Naive thymus-derived CD8-positive, alpha-beta T cell (primary cell): ENCODE results near the gene LRP2. TPM values are rescaled to one million over a fixed set of nuclear protein-coding genes. Genes with fewer than 3 reads are reported as not detected.
"Not testable (repeated sequence)": the region's sequence is repeated elsewhere in the genome, so short reads cannot be mapped to it uniquely, and the experiment has no call there.

Source experiments
- ATAC-seq, 2 donors: fragments of 150-1000 bp; cut with Tn5 transposase in 1 of 2; sonication (Bioruptor Pico), chemical (Tn5 transposase) in 1 of 2; 1 replicate in 1 of 2; 2 replicates in 1 of 2; pipeline ENCODE4 v1.10.0; 2021; ENCODE audit warnings: mild to moderate bottlenecking in 2 of 2, moderate library complexity in 2 of 2
- POLR2A ChIA-PET: fragments of 350-600 bp; sonication (Branson Sonifier 250); formaldehyde crosslinking; loops from one replicate; lab custom pipeline; 2021; ENCODE audit warnings: antibody characterized with exemption; lab: Charles Lee
- DNase-seq, 10 donors: peaks; one replicate each; pipeline versions ENCODE4 v3.0.0 to v3.0.0-alpha.2; 2020 to 2022
- H3K27ac Mint-ChIP-seq, 10 donors: one replicate each; pipeline ENCODE4 v1.8.0; 2020 to 2022; ENCODE audit warnings: mild to moderate bottlenecking in 10 of 10, mixed read lengths in 10 of 10, moderate library complexity in 4 of 10, inconsistent platforms in 1 of 10
- H3K27me3 Mint-ChIP-seq, 5 donors: one replicate each; pipeline ENCODE4 v1.8.0; 2021 to 2022; ENCODE audit warnings: mixed read lengths in 5 of 5
- H3K36me3 Mint-ChIP-seq, 3 donors: one replicate each; pipeline ENCODE4 v1.8.0; 2020 to 2022; ENCODE audit warnings: mixed read lengths in 3 of 3, mild to moderate bottlenecking in 2 of 3, inconsistent platforms in 1 of 3
- H3K4me1 Mint-ChIP-seq, 4 donors: one replicate each; pipeline ENCODE4 v1.8.0; 2021 to 2022; ENCODE audit warnings: mixed read lengths in 4 of 4
- H3K4me3 Mint-ChIP-seq, 10 donors: one replicate each; pipeline ENCODE4 v1.8.0; 2020 to 2022; ENCODE audit warnings: mild to moderate bottlenecking in 10 of 10, mixed read lengths in 10 of 10, moderate library complexity in 6 of 10, inconsistent platforms in 1 of 10
- H3K9me3 Mint-ChIP-seq, 9 donors: one replicate each; pipeline ENCODE4 v1.8.0; 2020 to 2022; ENCODE audit warnings: mixed read lengths in 9 of 9, mild to moderate bottlenecking in 3 of 9, inconsistent platforms in 1 of 9, moderate library complexity in 1 of 9
- polyA plus RNA-seq, 3 donors: library from polyadenylated mRNA; unstranded; fragments of 300-500 nt; fragmentation: Illumina TruSeq; gene quantifications; one replicate each; pipeline ENCODE4 v1.2.3, GENCODE V29; 2021
- total RNA-seq, 8 experiments: library from RNA in 2 of 8; stranded (reverse) in 2 of 8; gene quantifications; one replicate each; pipeline ENCODE4 v1.2.3 and lab custom pipeline; 2021 to 2026

Gene LRP2
- total and polyA plus RNA-seq, 5 experiments from 2014 or later: not detected

DNA sequence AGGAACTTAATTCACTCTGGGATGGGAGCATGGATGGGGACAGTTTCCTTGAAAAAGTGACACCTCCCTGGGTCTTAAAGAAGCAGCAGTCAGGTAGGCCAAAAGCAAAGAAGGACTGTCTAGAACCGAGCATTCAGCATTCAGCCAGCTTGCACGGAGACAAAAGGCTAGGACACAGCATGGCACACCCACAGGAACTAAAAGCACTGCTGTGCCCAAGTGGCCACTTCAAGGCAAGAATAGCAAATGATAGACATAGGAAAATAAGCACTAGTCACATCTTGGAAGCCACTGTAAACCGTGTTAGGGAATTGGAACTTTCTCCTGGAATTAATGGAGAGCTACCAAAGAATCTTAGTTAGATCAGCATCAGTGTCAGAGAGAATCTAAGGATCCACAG, 47.0 kb downstream of the LRP2 start:
- Mint-ChIP-seq H3K4me3 (no peak overlapping the region), H3K36me3 (peaks cover 0 to 17% (median 0%) of the 10 kb centered on the region in 3 donors), H3K27ac (no peak overlapping the region), H3K9me3 (peaks cover 0 to 16% (median 6%) of the 10 kb centered on the region in 9 donors), H3K4me1 (no peaks in the 10 kb centered on the region), H3K27me3 (peaks cover 20 to 51% (median 29%) of the 10 kb centered on the region in 5 donors)
- POLR2A ChIA-PET: no interaction called here
- no peak for DNase-seq
- ATAC-seq: no peak

- H3K27ac Mint-ChIP-seq, DNase-seq, ATAC-seq, POLR2A ChIA-PET, H3K4me1 Mint-ChIP-seq, H3K4me3 Mint-ChIP-seq: not testable (repeated sequence)
- Mint-ChIP-seq H3K36me3 (peaks cover 0 to 12% (median 0%) of the 10 kb centered on the region in 3 donors), H3K27me3 (peaks cover 6 to 15% (median 8%) of the 10 kb centered on the region in 5 donors), H3K9me3 (peaks cover 0 to 20% (median 13%) of the 10 kb centered on the region in 9 donors)
These were observed 54.0 kb downstream of the LRP2 start for GRCh38 chr2:169308349-169308748.

DNA sequence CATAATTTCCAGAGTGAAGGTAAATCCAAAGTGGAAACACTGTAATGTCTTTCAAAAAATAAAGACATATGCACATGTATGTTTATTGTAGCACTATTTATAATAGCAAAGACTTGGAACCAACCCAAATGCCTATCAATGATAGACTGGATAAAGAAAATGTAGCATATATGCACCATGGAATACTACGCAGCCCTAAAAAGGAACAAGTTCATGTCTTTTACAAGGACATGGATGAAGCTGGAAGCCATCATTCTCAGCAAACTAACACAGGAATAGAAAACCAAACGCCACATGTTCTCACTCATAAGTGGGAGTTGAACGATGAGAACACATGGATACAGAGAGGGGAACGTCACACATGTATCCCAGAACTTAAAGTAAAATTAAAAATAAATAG, 57.6 kb downstream of the LRP2 start:
- H3K4me3 Mint-ChIP-seq, H3K27me3 Mint-ChIP-seq, H3K9me3 Mint-ChIP-seq, DNase-seq, ATAC-seq, POLR2A ChIA-PET, H3K36me3 Mint-ChIP-seq, H3K27ac Mint-ChIP-seq, H3K4me1 Mint-ChIP-seq: not testable (repeated sequence)

DNA sequence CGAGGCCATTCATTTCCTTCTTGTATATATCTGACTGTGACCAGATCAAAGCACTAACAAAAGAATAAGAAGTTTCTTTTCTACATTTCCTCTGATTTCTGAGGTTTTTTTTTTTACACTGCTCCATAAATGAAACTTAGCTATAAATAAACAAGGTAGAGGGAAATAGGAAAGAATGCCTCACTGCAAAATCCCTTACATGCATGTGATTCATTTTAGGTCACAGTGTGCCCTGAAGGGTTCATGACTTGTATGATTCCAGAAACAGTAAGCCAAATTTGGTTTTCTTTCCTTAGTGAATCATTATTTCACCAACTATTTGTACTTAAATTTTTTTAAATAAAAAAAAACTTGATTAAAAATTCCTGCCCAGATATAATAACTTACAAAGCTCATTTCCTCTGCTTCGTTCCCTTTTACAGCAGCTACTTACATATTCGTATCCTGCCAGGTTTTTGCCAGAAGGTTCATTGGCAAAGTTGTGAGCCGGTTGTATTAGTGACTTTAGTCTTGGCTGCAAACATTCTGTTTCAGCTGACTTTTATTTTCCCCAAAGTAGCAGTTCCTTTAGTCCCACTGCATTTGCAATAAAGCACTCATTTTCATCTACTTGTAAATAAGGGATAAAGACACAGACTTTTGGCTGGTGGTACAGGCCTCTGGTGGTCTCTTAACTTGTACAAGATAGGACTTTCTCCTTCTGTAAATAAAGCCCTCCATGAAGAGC, 58.6 kb downstream of the LRP2 start:
- POLR2A ChIA-PET: no interaction called here
- Mint-ChIP-seq H3K9me3 (peaks cover 0 to 8% (median 0%) of the 10 kb centered on the region in 9 donors), H3K4me1 (no peaks in the 10 kb centered on the region), H3K27ac (peak overlapping the region in 1 of 10 donors; percentile 64), H3K4me3 (no peak overlapping the region), H3K36me3 (no peaks in the 10 kb centered on the region), H3K27me3 (peaks cover 2 to 13% (median 5%) of the 10 kb centered on the region in 5 donors)
- DNase-seq: no peak
- no peak for ATAC-seq

DNA sequence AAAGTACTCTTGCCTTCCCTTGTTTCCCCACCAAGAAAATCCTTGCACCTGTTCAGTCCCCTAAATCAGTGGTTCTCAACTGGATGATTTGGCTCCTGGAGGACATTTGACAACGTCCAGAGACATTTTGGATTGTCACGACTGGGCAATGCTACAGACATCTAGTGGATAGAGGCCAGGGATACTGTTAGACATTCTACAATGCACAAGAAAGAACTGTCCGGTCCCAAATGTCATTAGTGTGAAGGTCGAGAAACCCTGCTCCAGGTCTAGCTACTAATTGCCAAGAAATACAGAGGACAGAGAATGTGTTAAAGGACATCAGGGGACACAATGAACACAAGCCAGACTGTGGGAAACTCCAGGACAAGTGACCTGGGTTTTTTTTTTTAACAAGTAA, 60.0 kb downstream of the LRP2 start:
- no peak overlapping the region for H3K27ac Mint-ChIP-seq
- no peak for ATAC-seq
- no peak for DNase-seq
- no peak overlapping the region for H3K4me3 Mint-ChIP-seq
- peaks cover 0 to 5% (median 0%) of the 10 kb centered on the region in 9 donors for H3K9me3 Mint-ChIP-seq
- no peaks in the 10 kb centered on the region for H3K36me3 Mint-ChIP-seq
- H3K4me1 Mint-ChIP-seq: no peaks in the 10 kb centered on the region
- peaks cover 4 to 21% (median 12%) of the 10 kb centered on the region in 5 donors for H3K27me3 Mint-ChIP-seq
- POLR2A ChIA-PET: no interaction called here

- Mint-ChIP-seq H3K27me3 (peaks cover 4 to 21% (median 15%) of the 10 kb centered on the region in 5 donors), H3K36me3 (no peaks in the 10 kb centered on the region), H3K9me3 (peaks cover 0 to 5% (median 0%) of the 10 kb centered on the region in 9 donors), H3K27ac (no peak overlapping the region), H3K4me1 (no peaks in the 10 kb centered on the region), H3K4me3 (no peak overlapping the region)
- no peak for ATAC-seq
- no peak for DNase-seq
- POLR2A ChIA-PET: no interaction called here
These were observed 60.6 kb downstream of the LRP2 start for GRCh38 chr2:169301596-169302335.

GRCh38 chr2:169300636-169301530, 61.5 kb downstream of the LRP2 start:
- DNase-seq (no peak), ATAC-seq (no peak)
- Mint-ChIP-seq H3K4me3 (no peak overlapping the region), H3K27me3 (peaks cover 4 to 21% (median 16%) of the 10 kb centered on the region in 5 donors), H3K9me3 (peaks cover 0 to 5% (median 0%) of the 10 kb centered on the region in 9 donors), H3K36me3 (no peaks in the 10 kb centered on the region), H3K27ac (no peak overlapping the region), H3K4me1 (no peaks in the 10 kb centered on the region)
- POLR2A ChIA-PET: no interaction called here

DNA sequence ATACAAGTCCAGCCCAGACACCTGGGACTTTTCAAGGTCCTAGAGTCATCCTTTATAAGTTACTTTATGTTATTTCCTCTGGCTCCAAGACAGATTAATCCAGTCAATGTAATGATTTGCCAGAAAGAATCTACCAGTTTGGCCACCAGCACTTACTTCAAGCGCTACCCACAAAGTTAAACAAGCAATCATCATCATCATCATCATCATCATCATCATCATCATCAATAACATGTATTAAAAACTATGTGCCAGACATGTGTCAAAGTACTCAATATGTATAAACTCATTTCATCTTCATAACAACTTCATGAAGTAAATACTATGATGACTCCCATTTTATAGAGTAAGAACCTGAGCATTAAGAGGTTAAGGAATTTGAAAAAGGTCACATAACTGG, 64.3 kb downstream of the LRP2 start:
- POLR2A ChIA-PET: no interaction called here
- DNase-seq (no peak), ATAC-seq (no peak)
- H3K27ac Mint-ChIP-seq: no peak overlapping the region
- H3K36me3 Mint-ChIP-seq: no peaks in the 10 kb centered on the region
- peaks cover 0 to under 1% (median 0%) of the 10 kb centered on the region in 9 donors for H3K9me3 Mint-ChIP-seq
- no peak overlapping the region for H3K4me3 Mint-ChIP-seq
- H3K4me1 Mint-ChIP-seq: no peaks in the 10 kb centered on the region
- peaks cover 5 to 33% (median 11%) of the 10 kb centered on the region in 5 donors for H3K27me3 Mint-ChIP-seq

- Mint-ChIP-seq H3K36me3 (no peaks in the 10 kb centered on the region), H3K4me3 (no peak overlapping the region)
- POLR2A ChIA-PET: no interaction called here
These were observed 68.2 kb downstream of the LRP2 start for GRCh38 chr2:169294001-169294675.

DNA sequence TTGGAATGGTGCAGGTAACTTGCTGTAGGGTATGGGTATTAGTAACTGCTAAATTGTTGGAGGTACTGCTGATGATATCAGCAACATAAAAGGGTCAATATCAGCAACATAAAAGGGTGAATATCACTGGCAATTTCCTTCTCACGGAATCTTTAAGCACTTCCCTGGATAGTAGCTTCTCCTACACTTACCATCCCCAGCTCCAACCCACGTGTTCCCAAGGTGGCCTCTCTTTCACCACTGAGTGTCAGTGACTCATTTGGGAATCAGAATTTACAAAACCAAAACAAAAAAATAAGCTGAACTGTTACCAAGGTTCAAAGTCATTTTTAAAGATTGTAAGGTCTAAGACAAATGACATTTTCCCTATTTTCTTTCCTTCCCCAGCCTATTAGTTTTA, 70.8 kb downstream of the LRP2 start:
- Mint-ChIP-seq H3K36me3 (peaks cover 0 to 4% (median 2%) of the 10 kb centered on the region in 3 donors), H3K9me3 (peaks cover 0 to 4% (median 0%) of the 10 kb centered on the region in 9 donors), H3K27ac (no peak overlapping the region), H3K27me3 (peaks cover 3 to 28% (median 6%) of the 10 kb centered on the region in 5 donors), H3K4me1 (no peaks in the 10 kb centered on the region), H3K4me3 (no peak overlapping the region)
- ATAC-seq (no peak), DNase-seq (no peak)
- POLR2A ChIA-PET: no interaction called here

More at GRCh38 chr2:169294001-169294675, 68.2 kb downstream of the LRP2 start:
- peaks cover 6 to 46% (median 12%) of the 10 kb centered on the region in 5 donors for H3K27me3 Mint-ChIP-seq
- H3K9me3 Mint-ChIP-seq: peaks cover 0 to 3% (median 0%) of the 10 kb centered on the region in 9 donors
- H3K27ac Mint-ChIP-seq: no peak overlapping the region
- no peak for ATAC-seq
- no peaks in the 10 kb centered on the region for H3K4me1 Mint-ChIP-seq
- no peak for DNase-seq

GRCh38 chr2:169290433-169290832, 71.9 kb downstream of the LRP2 start:
- Mint-ChIP-seq H3K4me1 (no peaks in the 10 kb centered on the region), H3K4me3 (no peak overlapping the region), H3K27me3 (peaks cover 3 to 28% (median 5%) of the 10 kb centered on the region in 5 donors), H3K27ac (no peak overlapping the region), H3K9me3 (peaks cover 0 to 4% (median 0%) of the 10 kb centered on the region in 9 donors), H3K36me3 (peaks cover 0 to 4% (median 2%) of the 10 kb centered on the region in 3 donors)
- no peak for DNase-seq
- no peak for ATAC-seq
- POLR2A ChIA-PET: no interaction called here

GRCh38 chr2:169287666-169288065, 74.7 kb downstream of the LRP2 start:
- Mint-ChIP-seq H3K9me3 (peaks cover 0 to 4% (median 0%) of the 10 kb centered on the region in 9 donors), H3K4me1 (no peaks in the 10 kb centered on the region), H3K4me3 (no peak overlapping the region), H3K27me3 (peaks cover 9 to 22% (median 10%) of the 10 kb centered on the region in 5 donors), H3K36me3 (peaks cover 0 to 4% (median 2%) of the 10 kb centered on the region in 3 donors), H3K27ac (no peak overlapping the region)
- no peak for ATAC-seq
- POLR2A ChIA-PET: no interaction called here
- no peak for DNase-seq
